GM21526 (cell line): ENCODE data around the gene MAGEB17.
"Not testable (repeated sequence)": the region's sequence is repeated elsewhere in the genome, so short reads cannot be mapped to it uniquely, and the experiment has no call there.

Experiments used
- ATAC-seq: cut with Tn5 transposase; IDR thresholded peaks from one replicate; pipeline ENCODE4 v1.9.1; 2021; ENCODE audit warnings: moderate library complexity; ENCODE audit not compliant: unreplicated experiment, low FRiP score

MAGEB17 gene, protein sequence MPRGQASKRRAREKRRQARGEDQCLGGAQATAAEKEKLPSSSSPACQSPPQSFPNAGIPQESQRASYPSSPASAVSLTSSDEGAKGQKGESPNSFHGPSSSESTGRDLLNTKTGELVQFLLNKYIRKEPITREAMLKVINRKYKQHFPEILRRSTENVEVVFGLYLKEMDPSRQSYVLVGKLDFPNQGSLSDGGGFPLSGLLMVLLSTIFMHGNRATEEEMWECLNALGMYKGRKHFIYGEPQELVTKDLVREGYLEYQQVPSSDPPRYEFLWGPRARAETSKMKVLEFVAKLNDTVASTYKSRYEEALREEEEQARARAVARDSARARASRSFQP

DNA sequence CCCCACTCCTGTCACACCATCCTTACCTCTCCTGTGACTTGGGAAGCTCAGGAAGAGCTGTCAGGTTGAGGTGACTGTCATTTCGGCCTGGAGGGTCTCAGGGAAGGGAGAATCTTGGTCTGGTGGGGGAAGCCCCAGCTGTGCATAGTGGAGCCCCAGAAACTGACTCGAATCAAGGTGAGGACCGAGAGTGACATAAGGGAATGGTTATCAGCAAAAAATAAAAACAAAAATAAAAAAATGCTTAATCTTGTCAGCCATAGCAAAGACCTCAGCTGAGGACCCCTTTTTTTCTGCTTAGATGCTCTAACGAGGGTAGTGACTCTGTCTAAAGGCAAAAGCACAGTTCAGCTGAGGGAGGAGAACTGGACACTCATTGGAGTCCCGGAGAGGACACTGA lies at the start of gene MAGEB17:
MAGEB17 (plus strand) TSS at position 301 of the 400 bp plus-strand sequence. CDS start 2,902 bp downstream, outside the sequence.
- ATAC-seq, result no peak

DNA sequence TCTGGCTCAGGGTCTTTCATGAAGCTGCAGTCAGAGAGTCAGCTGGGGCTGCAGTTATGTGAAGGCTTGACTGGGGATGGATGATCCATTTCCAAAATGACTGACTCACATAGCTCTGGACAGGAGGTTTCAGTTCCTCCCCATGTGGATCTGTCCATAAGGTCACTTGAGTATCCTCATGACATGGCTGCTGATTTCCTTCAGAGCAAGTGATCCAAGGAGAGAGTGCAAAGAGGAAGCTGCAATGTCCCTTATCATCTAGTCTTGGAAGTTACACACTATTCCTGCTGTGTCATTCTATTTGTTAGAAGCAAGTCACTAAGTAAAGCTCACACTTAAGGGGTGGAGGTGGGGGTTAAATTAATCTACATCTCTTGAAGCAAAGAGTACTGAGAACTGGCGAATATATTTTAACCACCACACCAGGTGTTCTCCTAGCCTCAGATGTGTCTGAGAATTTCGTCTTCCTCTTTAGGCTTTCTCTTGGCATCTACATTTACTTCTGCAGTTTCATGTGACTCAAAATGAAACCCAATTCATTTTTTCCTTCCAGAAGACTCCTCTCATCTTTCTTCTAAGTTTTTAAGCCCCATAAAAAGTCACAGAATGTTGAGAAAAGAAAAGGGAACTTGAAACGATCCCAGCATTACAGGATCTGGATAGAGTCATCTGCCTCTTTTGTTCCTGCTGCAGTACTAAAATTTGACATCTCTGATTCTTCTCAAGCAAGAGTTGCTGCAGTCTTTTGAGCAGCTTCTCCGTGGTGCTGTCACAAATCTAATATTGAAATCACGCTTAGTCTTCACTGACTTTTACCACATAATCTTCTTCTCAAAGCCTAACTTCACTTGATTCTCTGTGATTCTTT lies 47.7 kb upstream of the MAGEB17 start:
- ATAC-seq, result peak; percentile 90

DNA sequence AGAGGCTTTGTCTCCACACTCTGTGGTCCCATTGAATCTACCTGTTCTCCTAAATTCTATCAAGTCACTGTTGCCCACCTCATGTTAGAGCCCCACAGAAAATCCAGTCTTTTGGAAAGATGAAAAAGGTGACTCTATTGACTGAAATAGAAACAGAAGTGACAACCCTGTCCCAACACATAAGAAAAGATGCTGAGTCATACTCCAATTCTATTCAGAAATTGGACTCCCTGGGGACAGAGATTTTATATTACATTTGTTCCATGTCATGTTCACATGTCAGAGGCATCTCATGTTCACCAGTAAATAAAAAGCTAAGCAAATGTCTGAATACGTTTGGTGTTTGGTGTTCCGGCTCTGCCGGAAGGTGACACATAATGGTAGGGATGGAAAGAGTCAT lies 46.9 kb upstream of the MAGEB17 start:
- no peak for ATAC-seq

DNA sequence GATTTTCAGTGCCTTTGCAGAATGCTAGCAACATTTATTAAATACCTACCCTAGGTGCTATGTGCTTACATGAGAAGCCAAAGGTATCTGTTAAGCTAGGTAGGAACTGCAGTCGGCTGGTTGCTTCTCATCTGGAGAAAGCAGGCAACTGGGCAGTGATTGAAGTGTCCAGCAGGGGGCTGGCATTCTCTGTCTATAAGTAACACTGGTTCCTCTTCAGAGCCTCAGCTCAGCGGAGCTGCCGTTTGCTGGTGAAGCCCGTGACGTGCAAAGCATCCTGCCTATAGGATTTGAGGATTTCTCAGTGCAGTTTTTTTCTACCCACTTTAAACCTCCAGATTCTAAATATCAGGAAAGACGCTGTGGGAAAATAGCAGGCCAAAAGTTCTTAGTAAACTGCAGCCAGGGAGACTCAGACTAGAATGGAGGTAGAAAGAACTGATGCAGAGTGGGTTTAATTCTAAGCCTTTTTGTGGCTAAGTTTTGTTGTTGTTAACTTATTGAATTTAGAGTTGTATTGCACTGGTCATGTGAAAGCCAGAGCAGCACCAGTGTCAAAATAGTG lies 44.0 kb upstream of the MAGEB17 start, which contains the start of gene GRPR:
GRPR (plus strand) TSS at position 344 of the 565 bp plus-strand sequence. CDS start 389 bp downstream, outside the sequence.
- ATAC-seq, result peak; percentile 63

- no peak for ATAC-seq
Observed at GRCh38 chrX:16124201-16124600, 43.1 kb upstream of the MAGEB17 start.

DNA sequence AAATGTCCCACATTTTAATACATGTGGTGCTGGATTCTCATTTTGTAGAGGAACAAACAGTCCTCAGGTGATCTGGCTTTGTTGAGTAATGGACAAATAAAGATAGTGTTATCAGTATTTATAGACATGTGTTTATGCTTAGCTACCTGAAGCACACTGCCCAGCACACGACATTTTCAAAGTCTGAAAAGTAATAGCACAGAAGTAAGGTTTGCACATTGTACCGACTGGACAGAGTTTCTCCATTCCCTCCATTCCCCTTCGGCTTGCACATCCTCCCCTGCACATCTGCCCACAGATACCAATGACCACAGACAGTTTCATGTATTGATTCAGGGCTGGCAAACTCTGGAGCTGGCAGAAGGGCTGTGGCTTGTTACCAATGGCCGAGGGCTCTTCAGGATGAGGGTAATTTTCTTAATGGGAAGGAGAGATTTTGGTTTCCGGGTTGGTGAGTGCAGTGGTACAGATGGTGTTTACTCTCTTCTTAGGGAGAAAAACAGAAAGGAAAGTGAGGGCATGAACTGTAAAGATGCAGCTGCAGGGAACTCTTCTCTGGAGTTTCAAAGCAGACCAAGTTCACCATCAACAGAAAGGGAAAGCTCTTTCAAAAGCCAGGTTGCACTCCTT lies 41.6 kb upstream of the MAGEB17 start:
- no peak for ATAC-seq

DNA sequence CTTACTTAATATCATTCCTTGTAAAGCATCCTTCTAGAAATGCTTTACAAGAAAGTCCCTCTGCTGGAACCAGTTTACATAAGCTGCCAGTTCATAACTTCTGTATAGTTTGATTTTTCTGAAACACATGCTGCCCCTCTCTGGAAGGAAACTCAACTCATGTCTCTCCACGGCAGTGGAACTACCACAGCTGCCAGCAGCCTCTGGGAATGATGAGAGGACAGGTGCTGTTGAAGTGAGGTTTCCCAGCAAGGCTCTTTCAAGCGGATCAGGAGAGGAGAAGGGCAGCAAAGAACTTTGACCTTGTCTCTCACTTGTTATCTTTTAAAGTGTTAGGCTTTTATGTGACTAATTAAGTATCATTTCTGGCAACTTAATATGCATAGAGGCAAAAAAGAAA lies 36.6 kb upstream of the MAGEB17 start:
- ATAC-seq, result no peak

DNA sequence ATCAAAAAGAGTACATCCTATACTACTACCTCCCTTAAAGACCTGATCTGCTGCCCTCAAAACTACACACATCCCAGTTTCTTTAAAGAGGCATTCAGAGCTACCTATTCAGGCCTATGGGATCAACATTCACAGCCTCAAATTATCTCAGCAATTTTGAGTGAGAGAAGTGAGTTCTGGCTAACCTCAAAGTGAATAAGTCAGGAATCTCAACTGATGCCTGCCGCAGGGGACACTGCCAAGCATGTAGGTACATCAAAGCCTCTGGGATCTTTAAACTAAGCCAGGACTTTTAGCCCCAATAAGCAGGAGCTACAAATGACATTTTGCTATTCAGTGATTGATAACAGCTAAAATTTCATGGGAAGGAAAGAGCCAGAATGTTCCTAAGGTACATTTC lies 32.3 kb upstream of the MAGEB17 start:
- no peak for ATAC-seq

GRCh38 chrX:16136080-16136479 lies 31.2 kb upstream of the MAGEB17 start:
- no peak for ATAC-seq

- ATAC-seq, result no peak
Observed at GRCh38 chrX:16137416-16138107, 29.7 kb upstream of the MAGEB17 start.

- ATAC-seq, result no peak
Observed at GRCh38 chrX:16138108-16138427, 29.2 kb upstream of the MAGEB17 start.

DNA sequence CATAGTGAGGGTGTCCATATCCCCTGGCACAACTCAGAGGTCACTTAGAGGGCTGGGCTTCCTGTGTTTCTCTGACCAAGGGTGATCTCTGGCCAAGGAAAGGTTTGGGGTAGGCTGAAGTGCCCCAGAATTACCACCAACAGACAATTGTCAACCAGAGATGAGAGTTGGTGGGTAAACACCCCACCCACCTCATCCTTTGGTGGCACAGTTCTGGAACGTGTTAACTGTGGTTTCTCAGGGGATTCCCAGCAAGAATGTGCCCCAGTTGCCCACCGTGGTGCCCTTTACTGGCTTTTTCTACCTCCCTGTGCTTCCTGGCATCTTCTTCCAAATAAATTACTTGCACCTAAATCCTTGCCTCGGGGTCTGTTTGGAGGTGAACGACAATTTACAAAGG lies 26.8 kb upstream of the MAGEB17 start:
- no peak for ATAC-seq

- no peak for ATAC-seq
Observed at GRCh38 chrX:16140983-16141382, 26.3 kb upstream of the MAGEB17 start.

- no peak for ATAC-seq
Observed at GRCh38 chrX:16141422-16142245, 25.6 kb upstream of the MAGEB17 start.

DNA sequence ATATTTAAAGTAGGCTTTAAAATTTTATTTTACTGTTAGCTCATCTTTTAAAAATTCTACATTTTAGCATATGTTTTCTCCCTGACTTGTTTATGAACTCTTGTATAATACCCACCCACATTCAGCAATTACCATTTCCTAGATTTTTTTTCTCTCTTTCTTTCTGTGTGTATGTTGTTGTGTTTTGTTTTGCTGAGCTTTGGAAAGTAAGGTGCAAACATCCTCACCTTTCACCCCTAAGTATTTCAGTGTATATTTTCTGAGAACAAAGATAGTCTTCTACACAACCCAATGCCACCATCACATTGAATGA lies 25.1 kb upstream of the MAGEB17 start:
- no peak for ATAC-seq

DNA sequence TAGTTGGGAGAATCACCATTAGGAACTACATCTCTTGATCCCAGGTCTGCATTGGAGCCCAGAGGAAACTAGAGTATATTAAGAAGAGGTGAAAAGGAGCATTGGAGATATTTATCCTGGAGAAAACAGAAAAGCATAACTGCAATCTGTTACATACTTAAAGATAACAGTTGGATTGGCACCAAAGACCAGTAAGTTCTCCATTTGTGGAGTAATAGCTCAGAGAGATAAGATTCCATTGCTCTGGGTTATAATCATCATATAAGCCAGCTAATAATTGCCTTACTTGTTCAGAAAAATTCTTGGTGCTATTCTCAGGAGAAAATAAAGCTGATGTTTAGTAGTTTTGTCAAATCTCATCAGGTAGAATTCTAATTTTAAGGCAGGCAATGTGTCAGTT lies 23.3 kb upstream of the MAGEB17 start:
- ATAC-seq, result no peak

DNA sequence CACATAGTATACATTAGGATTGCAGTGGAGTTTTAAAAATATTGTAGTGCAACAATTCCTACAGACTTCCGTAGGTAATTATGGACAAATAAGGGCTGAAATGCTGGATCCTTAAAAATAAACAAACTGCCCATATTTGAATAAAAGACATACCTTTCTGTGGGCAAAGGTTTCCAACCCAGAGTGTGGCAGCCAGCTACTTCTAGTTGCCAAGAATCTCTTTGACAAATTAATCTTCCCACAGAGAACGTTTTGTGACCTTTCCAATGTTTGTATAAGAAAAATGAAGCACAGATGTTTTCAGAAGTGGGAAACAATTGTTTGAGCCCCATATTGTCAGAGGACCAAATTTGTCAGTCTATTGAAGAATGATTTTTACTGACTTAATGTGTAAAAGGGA lies 22.9 kb upstream of the MAGEB17 start:
- no peak for ATAC-seq

- ATAC-seq, result not testable (repeated sequence)
Observed at GRCh38 chrX:16145093-16145492, 22.2 kb upstream of the MAGEB17 start.

DNA sequence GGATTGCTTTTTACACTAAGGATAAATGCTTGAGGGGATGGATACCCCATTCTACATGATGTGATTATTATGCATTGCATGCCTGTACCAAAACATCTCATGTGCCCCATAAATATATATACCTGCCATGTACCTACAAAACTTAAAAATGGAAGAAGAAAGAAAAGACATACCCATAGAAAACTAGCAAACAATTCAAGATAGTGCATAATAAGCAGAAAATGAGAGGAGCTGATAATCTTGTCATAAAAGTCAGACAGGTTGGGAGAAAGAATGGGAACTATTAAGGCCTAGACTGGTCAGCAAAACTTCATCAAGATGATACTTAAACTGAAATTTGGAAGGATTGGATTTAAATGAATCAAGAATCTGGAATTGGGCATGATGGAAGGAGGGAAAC lies 21.6 kb upstream of the MAGEB17 start:
- no peak for ATAC-seq

- no peak for ATAC-seq
Observed at GRCh38 chrX:16148896-16149295, 18.4 kb upstream of the MAGEB17 start.
